PC-9 (cell line): ENCODE results near the gene CALML6.

Experiments used
- EZH2 ChIP-seq: fragments of 200-600 bp; sonication (generic); IDR thresholded peaks from 2 replicates; pipeline ENCODE4 v1.8.0; 2017; ENCODE audit warnings: antibody characterized with exemption, low read depth
- TF ChIP-seq, protein P1 (sequence below): fragments of 200-600 bp; sonication (generic); conservative IDR thresholded peaks from 2 replicates; pipeline ENCODE4 v1.6.1; 2017; ENCODE audit warnings: mixed run types, antibody characterized with exemption, mild to moderate bottlenecking, moderate library complexity

DNA sequence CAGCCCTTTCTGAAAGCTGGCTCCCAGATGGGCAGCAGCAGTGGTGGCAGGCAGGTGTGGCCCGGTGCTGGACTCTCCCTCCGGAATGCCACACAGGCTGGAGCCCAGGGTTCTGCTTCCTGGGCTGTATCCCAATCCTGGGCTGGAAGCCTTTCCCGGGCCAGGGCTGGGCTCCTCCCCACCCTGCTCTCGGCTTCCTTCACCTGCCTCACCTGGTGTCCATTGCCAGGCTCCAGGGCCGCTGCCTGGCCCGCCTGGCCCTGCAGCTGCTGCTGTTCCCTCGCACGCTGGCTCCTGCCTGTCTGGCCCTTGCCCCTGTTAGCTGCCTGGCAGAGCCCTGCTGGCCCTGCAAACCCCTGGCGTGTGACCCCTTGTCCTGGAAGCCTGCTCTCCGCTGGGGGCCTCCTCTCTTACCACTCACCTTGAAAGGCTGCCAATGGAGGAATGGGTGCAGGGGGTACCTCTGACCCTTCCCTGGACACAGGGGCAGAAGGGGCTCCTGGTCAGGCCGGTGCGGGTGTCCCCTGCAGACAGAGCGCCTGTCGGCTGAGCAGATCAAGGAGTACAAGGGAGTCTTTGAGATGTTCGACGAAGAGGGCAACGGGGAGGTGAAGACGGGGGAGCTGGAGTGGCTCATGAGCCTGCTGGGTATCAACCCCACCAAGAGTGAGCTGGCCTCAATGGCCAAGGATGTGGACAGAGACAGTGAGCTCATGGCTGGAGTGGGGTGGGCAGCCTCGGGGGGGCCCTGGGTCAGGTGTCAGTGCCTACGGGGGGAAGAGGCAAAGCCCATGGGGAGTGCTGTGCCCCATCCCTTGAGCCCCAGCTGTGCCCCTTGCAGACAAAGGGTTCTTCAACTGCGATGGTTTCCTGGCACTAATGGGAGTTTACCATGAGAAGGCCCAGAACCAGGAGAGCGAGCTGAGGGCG, 1.1 kb downstream of the CALML6 start:
- no peak for TF ChIP-seq EZH2
- TF ChIP-seq, protein P1, sequence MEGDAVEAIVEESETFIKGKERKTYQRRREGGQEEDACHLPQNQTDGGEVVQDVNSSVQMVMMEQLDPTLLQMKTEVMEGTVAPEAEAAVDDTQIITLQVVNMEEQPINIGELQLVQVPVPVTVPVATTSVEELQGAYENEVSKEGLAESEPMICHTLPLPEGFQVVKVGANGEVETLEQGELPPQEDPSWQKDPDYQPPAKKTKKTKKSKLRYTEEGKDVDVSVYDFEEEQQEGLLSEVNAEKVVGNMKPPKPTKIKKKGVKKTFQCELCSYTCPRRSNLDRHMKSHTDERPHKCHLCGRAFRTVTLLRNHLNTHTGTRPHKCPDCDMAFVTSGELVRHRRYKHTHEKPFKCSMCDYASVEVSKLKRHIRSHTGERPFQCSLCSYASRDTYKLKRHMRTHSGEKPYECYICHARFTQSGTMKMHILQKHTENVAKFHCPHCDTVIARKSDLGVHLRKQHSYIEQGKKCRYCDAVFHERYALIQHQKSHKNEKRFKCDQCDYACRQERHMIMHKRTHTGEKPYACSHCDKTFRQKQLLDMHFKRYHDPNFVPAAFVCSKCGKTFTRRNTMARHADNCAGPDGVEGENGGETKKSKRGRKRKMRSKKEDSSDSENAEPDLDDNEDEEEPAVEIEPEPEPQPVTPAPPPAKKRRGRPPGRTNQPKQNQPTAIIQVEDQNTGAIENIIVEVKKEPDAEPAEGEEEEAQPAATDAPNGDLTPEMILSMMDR = no peak
